GM18498 (cell line): ENCODE measurements around the gene ERG.

Experiments used
- ATAC-seq: cut with Tn5 transposase; IDR thresholded peaks from one replicate; pipeline ENCODE4 v1.9.1; 2021; ENCODE audit warnings: mild to moderate bottlenecking, moderate library complexity; ENCODE audit not compliant: unreplicated experiment

The ERG gene

GRCh38 chr21:38475519-38475918 is 22.8 kb downstream of the ERG start:
- ATAC-seq, result no peak

GRCh38 chr21:38474796-38475195 is 23.5 kb downstream of the ERG start:
- ATAC-seq, result no peak

GRCh38 chr21:38474124-38474523 is 24.2 kb downstream of the ERG start:
- ATAC-seq, result no peak

- ATAC-seq, result no peak
Observed at GRCh38 chr21:38472412-38473108, 25.7 kb downstream of the ERG start.

- no peak for ATAC-seq
Observed at GRCh38 chr21:38471766-38472165, 26.5 kb downstream of the ERG start.

- ATAC-seq, result no peak
Observed at GRCh38 chr21:38470755-38471154, 27.5 kb downstream of the ERG start.

- ATAC-seq, result no peak
Observed at GRCh38 chr21:38469642-38470041, 28.6 kb downstream of the ERG start.

GRCh38 chr21:38468989-38469388 is 29.3 kb downstream of the ERG start:
- no peak for ATAC-seq

- no peak for ATAC-seq
Observed at GRCh38 chr21:38467911-38468310, 30.4 kb downstream of the ERG start.

- ATAC-seq, result no peak
Observed at GRCh38 chr21:38467374-38467773, 30.9 kb downstream of the ERG start.

- no peak for ATAC-seq
Observed at GRCh38 chr21:38460171-38460742, 38.0 kb downstream of the ERG start.

- ATAC-seq, result no peak
Observed at GRCh38 chr21:38459490-38459889, 38.8 kb downstream of the ERG start.

GRCh38 chr21:38455403-38455802 is 42.9 kb downstream of the ERG start:
- ATAC-seq, result no peak

- no peak for ATAC-seq
Observed at GRCh38 chr21:38454702-38455101, 43.6 kb downstream of the ERG start.

- no peak for ATAC-seq
Observed at GRCh38 chr21:38454161-38454560, 44.1 kb downstream of the ERG start.

- ATAC-seq, result no peak
Observed at GRCh38 chr21:38448671-38449385, 49.4 kb downstream of the ERG start.

- no peak for ATAC-seq
Observed at GRCh38 chr21:38447611-38448010, 50.7 kb downstream of the ERG start.

- no peak for ATAC-seq
Observed at GRCh38 chr21:38444691-38445090, 53.6 kb downstream of the ERG start.

GRCh38 chr21:38443110-38443509 is 55.2 kb downstream of the ERG start:
- no peak for ATAC-seq

- ATAC-seq, result no peak
Observed at GRCh38 chr21:38441153-38441552, 57.1 kb downstream of the ERG start.

GRCh38 chr21:38440746-38441145 is 57.5 kb downstream of the ERG start:
- no peak for ATAC-seq

GRCh38 chr21:38439957-38440356 is 58.3 kb downstream of the ERG start:
- ATAC-seq, result no peak
